Stimulated activated CD8-positive, alpha-beta memory T cell treated with anti-CD3 and anti-CD28 coated beads, Interleukin-15, amount 100 ng/mL, for 48 hours (primary cell): Measurements from ENCODE around the gene TSPAN15.

Experiments
- DNase-seq, 2 donors: peaks; one replicate each; pipeline ENCODE4 v3.0.0-alpha.2; 2020; ENCODE audit warnings: low read depth in 2 of 2

Gene TSPAN15

DNA sequence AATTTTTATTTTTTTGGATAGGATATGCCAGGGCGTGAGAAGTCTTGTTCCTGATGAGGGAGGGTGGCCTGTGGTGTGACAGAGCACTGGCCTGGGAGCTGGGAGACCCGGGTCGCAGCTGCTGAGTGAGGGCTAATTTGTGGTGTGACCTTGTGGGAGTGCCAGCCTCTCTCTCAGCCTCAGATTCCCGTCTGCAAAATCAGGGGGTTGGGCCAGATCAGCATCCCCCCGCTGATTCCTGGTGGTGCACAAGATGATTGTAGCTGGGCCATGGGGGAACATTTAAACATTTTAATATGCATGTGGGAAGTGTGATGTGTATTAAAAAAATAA, 14.9 kb downstream of the TSPAN15 start:
- no peak for DNase-seq

DNA sequence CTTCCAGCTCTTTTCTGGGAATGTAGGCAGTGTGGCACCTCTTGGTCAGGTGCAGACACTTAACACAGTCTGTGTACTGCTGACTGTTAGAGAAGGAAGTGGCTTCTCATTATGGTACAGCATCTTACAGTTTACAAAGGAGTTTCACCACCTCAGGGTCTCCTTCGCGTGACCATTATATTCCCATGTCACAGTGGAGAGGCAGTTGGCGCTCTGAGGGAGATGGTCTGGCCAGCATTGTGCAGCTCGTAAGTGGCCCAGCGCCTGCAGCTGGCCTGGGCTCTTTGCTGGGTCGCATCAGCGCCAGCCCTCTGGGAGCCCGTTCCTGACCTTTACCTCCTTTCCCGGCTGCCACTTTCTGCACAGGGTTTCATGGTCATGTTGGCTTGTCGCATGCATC, 15.4 kb downstream of the TSPAN15 start:
- no peak for DNase-seq

DNA sequence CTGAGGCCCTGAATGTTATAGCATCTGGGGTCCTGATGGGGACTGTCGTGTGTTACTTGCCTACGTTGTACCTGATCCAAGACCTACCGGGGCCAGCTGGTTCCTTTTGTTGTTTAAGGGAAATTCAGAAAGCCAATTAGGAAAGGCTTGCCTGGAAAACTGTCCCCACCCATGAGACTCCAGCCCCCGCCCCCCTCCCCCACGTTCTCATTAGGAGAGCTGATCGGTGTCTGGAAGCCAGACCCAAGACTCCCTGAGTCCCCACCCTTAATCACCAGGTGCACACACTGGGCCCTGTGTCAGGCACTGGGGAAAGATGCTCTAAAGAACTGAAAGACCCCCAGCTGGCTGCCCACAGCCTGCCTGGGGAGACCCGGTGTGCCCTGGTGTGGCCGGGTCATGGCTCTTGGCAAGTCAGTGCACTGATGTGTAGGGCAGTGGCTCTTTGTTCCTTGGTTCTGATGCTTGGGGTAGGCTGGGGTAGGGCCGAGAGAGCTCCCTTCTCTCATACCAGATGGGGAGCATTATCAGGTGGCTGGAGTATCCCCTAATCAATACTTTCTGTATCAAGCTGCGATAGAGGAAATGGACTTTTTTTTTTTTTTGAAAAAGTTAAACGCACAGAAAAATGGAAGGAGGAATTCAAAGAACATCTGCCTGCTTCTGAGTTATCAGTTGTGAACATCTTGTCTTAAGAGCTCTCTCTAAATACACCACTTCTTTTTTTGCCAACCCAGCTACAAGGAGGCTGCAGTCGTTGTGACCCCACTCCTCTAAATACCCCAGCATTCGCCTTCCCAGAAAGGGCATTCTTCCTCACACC, 16.9 kb downstream of the TSPAN15 start:
- no peak for DNase-seq

DNA sequence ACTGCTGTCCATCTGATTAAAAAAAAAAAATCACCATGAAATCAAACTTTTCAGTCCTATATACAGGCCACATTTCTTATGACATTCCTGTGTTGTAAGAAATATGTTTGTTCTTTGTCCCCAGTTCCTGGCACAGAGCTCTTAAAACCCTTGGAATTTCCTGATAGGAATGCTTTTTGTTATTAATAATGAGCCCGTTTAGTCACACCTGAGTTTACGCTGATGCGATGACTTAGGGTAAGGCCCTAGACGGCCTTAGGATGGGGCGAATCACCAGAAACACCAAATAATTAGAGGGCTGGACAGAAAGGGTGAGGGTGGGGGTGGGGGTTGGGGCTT, 17.5 kb downstream of the TSPAN15 start:
- no peak for DNase-seq

DNA sequence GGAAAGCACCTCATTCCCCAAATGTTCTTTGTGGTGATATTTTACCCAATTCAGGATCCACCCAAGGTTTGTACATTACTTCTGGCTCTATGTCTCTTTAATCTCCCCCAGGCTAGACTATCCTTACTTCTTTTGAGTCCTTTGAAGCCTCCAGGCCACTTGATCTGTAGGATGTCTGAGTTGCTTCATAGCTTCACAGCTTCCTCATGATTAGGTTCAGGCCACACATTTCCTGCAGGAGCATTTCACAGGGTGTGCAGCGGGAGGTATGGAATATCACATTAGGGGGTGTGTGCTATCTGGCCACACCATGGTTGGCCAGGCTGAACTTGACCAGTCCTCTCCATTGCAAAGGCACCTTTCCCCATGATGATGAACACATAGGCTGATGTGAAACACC, 18.7 kb downstream of the TSPAN15 start:
- DNase-seq, result no peak

DNA sequence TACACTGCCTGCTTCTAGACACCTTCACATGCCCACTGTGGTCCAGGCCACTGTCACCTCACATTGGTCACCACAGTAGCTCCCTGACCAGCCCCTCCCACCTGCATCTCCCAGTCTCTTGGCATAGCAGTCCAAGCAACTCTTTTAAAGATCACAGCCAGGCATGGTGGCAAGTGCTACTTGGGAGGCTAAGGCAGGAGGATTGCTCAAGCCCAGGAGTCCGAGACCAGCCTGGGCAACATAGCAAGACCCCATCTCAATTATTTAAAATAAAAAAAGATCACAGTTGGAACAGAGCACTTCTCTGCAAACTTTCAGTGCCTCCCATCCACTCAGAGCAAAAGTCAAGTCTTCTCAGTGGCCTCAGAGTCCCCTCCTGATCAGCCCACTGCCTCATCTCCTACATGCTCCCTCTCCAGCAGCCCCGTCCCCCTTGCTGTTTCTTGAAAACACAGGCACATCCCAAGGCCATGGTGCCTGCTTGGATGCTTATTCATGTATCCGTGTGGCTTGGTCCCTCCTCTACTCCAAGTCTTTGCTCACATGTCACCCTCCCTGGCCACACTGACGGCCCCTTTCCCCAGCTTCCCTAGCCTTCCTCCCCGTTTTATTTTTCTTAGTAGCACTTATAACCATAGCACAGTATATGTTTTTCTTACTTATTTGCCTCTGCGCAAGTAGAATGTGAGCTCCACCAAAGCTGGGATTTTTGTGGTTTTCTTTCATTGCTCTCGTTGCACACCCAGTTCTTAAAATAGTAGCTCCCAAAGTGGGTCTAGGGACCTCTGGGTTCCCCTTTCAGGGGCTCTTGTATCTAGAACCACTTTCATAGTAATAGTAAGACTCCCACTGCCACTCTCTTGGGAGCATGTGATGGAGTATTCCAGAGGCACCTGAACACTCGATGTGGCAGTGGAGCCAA, 19.5 kb downstream of the TSPAN15 start:
- DNase-seq, result no peak

DNA sequence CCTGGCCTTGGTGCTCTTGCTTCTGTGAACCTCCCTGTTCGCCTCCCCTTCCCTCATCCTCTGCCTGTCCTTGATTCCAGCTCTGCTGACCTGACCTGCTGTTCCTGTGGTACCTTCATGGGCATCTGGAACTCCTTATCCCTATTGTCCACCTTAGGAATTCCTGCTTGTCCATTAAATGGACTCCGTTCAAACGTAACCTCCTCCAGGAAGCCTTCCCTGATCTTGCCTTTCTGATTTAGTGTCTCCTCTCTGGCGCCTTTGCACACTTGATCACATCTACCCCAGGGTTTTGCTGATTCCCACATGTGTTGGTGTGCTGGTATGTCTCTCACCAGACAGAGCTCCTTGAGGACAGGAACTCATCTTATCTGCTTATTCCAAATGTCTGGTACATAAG, 20.9 kb downstream of the TSPAN15 start:
- DNase-seq, result no peak

DNA sequence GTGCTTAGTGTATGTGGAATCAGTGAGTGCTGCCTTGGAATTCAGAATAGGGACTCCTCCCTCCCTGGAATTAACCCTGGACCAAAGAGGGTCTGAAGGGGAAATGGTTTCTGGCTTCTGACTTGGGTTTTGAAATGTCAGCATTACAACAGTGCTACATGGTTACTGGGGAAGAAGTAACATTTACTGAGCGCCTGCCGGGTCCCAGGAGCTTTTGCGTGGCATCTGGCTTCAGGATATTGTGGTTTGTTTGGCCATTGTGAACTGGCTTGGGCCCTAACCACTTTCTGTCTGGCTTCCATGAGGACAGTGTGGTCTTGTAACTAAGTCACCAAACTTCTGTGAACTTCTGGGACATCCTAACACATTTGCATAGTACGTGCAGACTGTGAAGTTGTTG, 21.3 kb downstream of the TSPAN15 start:
- DNase-seq, result no peak

DNA sequence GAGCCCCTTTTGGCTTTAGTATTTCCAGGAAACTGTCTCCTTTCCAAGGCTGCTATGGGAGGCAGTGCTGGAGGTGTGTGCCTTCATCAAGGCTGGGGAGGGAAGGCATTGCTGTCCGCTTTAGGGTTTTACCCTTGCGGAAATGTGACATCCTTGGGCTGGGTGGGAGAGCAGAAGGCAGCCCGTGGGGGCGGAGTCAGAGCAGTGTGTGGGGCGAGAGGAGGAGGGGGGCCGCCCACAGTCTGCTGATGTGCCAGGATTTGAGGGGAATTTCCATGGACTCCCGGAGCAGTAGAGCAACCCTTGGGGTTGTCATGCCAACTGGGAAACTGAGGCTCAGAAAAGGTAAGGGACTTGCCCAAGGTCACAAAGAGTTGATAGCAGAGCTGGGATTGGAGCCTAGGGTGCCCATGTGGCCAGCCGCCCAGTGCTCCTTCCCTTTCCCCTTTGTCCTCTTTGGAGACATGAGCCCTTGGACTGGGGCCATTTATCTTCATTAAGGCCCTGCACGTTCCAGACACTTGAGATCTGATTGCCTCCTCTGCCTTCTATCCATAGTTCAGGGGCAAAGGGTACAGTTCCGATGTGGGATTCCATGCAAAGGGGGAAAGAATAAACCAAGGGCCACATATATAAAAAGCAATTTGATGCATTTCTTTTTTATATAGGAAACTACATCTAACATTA, 22.2 kb downstream of the TSPAN15 start:
- DNase-seq, result no peak

DNA sequence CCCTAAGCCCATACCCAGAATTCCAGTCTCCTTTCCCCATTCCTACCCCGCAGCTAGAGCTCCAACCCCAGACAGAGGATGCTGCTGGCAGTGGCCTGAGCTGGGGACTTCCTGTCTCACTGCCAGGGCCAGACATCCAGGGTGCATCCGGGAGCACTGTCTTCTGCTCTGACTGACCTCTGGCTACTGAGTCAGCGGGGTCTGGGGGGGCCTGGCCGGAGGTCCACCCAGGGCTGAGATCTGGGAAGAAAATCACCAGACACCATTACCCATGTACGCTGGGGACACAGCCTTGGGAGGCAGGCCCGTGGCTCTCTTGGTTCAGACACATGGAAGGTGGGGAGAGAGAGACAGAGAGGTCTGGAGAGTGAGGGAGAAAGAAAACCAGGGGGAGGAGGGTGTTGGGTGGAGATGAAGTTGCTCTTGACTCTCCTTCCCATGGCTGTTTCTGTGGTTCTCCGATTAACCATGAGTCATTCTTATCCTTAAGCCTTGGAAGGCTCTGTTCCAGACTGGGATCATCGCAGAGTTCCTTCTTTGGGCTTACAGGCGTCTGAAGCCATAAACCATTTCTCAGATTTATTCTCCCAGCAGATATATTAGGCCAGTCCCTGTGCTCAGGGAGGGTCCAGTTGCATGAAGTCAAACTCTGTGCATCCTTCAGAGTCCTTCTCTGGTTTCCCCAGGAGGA, 23.6 kb downstream of the TSPAN15 start:
- no peak for DNase-seq

DNA sequence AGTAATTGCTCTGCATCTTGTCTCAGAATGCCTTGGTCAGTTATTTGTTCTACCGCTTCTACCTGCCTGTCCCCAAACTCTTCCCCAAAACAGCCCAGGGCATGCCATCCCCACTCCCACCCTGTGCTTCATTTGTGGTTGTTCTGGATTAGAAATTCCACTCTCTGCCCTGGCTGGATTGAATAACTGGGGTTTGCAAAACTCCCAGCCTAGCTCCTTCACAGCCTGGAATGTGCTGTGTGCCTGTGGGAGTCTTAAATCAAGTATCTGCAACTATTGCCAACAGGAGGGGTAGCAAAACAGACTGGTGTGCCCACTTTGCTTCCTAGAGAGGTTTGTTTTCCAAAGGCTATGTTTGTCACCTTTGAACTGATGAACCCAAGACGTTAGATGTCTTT, 24.2 kb downstream of the TSPAN15 start:
- no peak for DNase-seq

DNA sequence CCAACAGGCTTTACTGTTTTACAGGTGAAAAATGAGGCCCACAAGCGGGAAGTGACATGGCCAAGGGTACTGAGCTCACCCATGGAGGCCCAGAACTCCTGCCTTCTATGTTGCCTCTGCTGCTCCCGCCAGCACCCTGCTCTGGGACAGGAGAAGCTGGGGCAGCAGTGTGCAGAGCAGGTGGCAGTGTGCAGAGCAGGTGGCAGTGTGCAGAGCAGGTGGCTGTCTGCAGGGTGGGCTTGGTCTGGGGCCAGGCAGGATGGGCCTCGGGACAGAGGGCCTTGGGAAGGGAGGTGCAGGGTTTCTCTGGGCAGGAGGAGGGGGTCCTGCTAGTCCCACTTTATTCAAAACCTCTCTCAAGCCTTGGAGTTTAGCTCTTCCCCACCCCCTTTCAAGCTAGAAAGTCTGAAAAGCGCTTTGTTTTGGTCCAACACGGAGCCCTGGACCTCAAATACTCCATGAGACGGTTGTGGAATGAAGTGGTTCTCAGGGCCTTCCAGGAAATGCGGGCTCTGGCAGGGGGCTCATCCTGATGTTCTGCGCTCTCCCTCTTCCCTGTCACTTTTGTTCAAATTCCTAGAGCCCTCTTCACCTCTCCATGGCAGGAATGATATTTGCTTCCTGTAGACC, 26.8 kb downstream of the TSPAN15 start:
- no peak for DNase-seq

DNA sequence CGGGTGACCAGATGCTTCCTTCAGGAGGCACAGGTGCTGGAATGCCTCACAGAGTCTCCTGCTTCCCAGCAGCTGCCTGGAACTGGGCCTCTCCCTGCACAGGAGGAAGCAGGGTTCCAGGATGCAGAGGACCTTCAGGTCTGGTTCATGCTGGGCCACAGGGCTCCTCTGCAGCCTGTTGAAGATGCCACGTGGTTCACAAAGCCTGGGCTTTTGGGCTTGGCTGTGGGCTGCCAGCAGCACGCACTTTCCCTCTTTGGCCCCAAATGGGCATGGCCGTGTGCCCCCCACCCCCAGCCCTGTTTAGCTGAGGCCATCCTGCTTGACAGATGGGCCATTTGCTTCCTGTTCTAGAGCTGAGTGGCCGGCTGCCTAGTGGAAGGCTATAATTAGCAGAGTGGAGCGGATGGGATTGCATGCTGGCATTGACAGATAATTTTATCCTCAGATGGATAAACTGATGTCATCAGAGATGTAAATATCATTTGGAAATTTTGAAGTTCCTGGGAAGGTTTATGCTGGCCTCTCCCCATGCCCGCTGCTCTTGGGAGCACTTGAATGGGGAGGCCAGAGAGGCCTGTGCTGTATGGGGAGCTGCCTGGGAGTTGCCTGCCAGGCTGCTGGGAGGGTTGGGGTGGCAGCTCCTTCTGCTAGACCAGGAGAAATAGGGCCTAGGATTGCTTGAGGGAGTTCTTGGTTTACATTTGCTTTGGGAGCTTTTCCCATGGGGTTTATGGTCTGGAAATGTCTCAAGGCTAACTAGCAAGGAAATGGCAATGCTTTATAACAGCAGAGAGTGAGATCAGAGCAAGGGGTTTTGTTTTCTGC, 28.2 kb downstream of the TSPAN15 start:
- no peak for DNase-seq

DNA sequence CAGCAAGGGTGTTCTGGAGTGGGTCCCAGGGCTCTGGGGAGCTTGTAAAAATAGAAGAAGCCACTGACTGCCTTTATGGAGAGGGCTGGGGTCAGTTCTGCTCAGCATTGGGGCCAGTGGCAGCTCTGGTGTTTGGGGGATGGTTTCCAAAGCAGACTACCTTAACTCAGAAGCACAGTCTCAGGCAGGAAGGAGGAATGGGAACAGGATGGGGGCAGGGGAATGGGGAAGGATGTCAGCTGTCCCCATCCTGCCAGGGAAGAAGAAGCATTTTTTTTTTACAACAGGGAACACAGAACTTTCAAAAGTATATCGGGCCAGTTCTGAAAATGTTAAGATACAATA, 28.8 kb downstream of the TSPAN15 start:
- DNase-seq, result no peak

DNA sequence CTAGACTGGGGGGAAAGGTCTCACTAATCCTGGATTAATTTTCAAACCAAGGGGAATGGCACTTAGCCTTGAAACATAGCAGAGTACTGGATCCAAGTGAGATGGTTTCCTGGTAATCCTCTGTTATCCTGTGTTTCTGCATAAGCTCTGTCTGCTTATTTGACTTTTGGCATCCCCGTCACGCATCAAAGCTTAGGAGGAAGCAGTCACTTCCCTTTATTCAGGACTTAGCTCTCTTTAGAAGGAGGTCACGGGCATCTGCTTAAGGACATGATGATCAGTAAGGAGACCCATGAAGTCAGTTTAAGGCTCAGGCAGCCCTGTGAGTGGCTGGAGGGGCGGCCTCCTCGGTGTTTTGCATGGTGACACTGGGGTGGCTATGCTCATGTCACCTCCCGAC, 30.0 kb downstream of the TSPAN15 start:
- DNase-seq, result no peak

DNA sequence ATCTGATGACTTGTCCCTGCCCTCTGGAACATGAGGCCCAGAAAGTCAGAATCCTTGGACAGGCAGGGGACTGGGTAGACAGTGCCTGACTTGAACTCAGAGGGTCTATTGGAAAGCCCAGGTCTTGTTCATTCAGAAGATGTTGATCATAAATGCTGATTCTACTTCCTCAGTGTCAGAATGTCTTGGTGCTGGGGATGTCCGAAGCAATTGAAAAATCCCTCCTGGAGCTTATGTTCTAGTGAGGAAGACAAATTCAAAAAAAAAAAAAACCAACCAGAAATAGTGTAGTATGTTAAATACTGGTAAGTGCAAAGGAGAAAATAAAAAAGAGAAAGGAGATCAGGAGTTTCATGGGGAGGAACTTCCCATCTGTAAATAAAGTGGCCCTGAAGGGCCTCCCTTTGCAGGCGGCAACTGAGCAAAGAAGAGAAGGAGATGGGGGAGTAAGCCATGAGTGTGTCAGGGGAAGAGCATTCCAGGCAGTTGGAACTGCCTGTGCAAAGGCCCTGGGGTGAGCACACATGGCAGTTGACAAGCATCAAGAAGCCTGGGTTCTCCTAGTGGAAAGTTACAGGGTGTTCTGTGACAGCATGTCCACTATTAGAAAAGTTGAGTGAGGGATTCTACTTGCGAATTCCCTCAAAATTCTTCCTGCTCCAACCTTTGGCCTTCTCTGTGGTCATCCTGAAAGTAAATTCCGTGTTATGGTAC, 30.7 kb downstream of the TSPAN15 start:
- DNase-seq, result no peak

DNA sequence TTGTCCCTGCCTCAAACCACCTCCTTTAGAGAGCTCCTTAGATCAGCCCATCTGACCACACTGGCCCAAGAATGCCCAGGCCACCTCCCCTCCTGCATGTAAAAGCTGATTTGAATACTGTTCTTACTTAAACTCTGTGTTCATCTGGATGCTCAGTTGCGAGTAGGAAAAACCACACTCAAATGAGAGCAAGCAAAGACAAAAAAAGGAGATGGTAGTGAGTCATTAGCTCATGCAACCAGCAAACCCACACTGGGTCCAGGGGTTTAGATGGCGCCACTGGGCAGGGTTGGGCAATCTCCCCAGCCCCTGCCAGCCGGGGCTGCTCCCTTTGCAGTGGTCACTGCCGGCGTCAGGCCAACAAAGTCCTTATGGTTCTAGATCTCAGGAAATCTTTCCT, 32.7 kb downstream of the TSPAN15 start:
- no peak for DNase-seq

DNA sequence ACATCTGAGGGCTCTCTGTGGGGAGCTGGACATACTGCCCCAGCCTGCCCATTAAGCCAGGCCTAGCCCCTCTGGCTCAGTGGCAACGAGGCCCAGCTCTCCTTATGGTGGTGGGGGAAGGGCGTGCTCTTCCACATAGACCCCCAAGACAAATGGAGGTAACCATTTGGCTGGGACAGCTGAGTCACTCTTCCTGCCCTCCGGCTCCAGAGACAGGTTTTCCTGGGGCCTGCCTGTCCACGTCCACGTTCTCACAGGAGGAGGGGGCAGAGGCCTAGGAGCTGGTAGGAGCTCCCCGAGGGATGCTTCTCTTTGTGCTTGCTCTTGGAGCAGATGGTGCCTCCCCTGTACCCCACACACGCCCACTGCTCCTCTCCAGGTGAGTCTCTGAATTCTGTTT, 33.5 kb downstream of the TSPAN15 start:
- DNase-seq, result no peak

DNA sequence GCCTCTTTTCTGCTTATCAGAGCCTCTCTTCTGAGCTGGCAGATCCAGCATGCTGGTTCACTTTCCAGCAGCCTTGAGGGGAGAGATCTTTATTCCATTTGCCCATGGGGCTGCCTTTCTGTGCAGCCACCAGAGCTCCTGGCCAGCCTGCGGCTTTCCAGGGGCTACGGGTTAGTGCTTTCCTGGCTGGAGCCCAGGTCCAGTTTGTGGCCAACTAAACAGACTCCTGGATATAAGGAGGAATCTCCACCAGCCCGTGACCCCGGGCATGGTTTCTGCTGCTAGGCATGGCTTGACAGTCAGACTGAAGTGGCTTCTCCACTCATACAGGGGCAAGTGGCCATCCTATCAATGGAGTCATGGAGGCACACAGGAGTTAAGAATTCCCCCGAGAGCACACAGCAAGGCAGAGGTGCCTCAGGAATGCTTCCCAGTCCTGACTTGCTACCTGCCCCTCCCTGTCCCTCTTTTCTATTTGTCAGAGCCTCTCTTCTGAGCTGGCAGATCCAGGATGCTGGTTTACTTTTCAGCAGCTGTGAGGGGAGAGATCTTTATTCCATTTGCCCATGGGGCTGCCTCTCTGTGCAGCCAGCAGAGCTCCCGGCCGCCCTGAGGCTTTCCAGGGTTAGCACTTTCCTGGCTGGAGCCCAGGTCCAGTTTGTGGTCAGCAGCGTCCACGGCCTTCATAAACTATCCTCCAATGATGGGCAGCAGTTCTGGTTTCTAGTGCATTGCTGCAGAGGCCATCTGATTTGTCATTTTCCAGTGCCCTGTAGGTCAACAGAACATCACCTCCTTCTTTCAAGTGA, 35.9 kb downstream of the TSPAN15 start:
- no peak for DNase-seq
